Trophoblast cell (in vitro differentiated cells and primary cell): ENCODE data around the gene UHRF1.

Experiments
- DNase-seq, 2 donors: peaks; one replicate each; pipeline ENCODE4 v3.0.0-alpha.2; 2016
- H2AFZ ChIP-seq: 2 replicates; pipeline ENCODE4 v1.6.1; 2013; ENCODE audit warnings: low read length, moderate library complexity, mild to moderate bottlenecking; ENCODE audit not compliant: insufficient read depth, poor library complexity
- H2AK5ac ChIP-seq: 2 replicates; pipeline ENCODE4 v1.6.1; 2013; ENCODE audit warnings: mild to moderate bottlenecking, low read length
- H2BK120ac ChIP-seq: 2 replicates; pipeline ENCODE4 v1.6.1; 2013; ENCODE audit warnings: low read length, mild to moderate bottlenecking, moderate library complexity; ENCODE audit not compliant: insufficient read depth, poor library complexity
- H2BK12ac ChIP-seq: 2 replicates; pipeline ENCODE4 v1.6.1; 2013; ENCODE audit warnings: mild to moderate bottlenecking, low read length, moderate library complexity
- H2BK5ac ChIP-seq: 2 replicates; pipeline ENCODE4 v1.6.1; 2013; ENCODE audit warnings: low read length, low read depth, moderate library complexity, mild to moderate bottlenecking; ENCODE audit not compliant: poor library complexity
- H3K14ac ChIP-seq: 2 replicates; pipeline ENCODE4 v1.6.1; 2013; ENCODE audit warnings: mild to moderate bottlenecking, low read length
- H3K18ac ChIP-seq: 2 replicates; pipeline ENCODE4 v1.6.1; 2013; ENCODE audit warnings: mild to moderate bottlenecking, low read length
- H3K23ac ChIP-seq: 2 replicates; pipeline ENCODE4 v1.6.1; 2013; ENCODE audit warnings: low read length
- H3K27ac ChIP-seq: 2 replicates; pipeline ENCODE4 v1.5.1; 2013; ENCODE audit warnings: low read depth, mild to moderate bottlenecking, inconsistent platforms, low read length, moderate library complexity
- H3K27me3 ChIP-seq: 2 replicates; pipeline ENCODE4 v1.6.1; 2013; ENCODE audit warnings: inconsistent platforms, mild to moderate bottlenecking, low read length, moderate library complexity; ENCODE audit not compliant: insufficient read depth
- H3K36me3 ChIP-seq, 2 experiments: 1 replicate in 1 of 2; 2 replicates in 1 of 2; pipeline ENCODE4 v1.6.1; 2013; ENCODE audit warnings: low read length in 2 of 2, mild to moderate bottlenecking in 2 of 2, moderate library complexity in 1 of 2; ENCODE audit not compliant: insufficient read depth in 2 of 2, control insufficient read depth in 1 of 2
- H3K4ac ChIP-seq: 2 replicates; pipeline ENCODE4 v1.6.1; 2013; ENCODE audit warnings: low read depth, mild to moderate bottlenecking, low read length, moderate library complexity
- H3K4me1 ChIP-seq, 2 experiments: 1 replicate in 1 of 2; 2 replicates in 1 of 2; pipeline ENCODE4 v1.6.1; 2013; ENCODE audit warnings: low read length in 2 of 2, mild to moderate bottlenecking in 2 of 2, moderate library complexity in 1 of 2; ENCODE audit not compliant: insufficient read depth in 2 of 2, control insufficient read depth in 1 of 2
- H3K4me2 ChIP-seq: 2 replicates; pipeline ENCODE4 v1.6.1; 2013; ENCODE audit warnings: inconsistent platforms, mild to moderate bottlenecking, low read length, moderate library complexity
- H3K4me3 ChIP-seq: 2 replicates; pipeline ENCODE4 v1.5.1; 2013; ENCODE audit warnings: mild to moderate bottlenecking, low read depth, low read length, inconsistent platforms
- H3K79me1 ChIP-seq: one replicate; pipeline ENCODE4 v1.6.1; 2013; ENCODE audit warnings: low read length
- H3K79me2 ChIP-seq: 2 replicates; pipeline ENCODE4 v1.6.1; 2013; ENCODE audit warnings: low read length, mild to moderate bottlenecking; ENCODE audit not compliant: control insufficient read depth, insufficient read depth, poor library complexity
- H3K9ac ChIP-seq: 2 replicates; pipeline ENCODE4 v1.6.1; 2013; ENCODE audit warnings: mild to moderate bottlenecking, low read length
- H3K9me3 ChIP-seq: 2 replicates; pipeline ENCODE4 v1.6.1; 2013; ENCODE audit warnings: low read depth, mild to moderate bottlenecking, control low read depth, inconsistent platforms, low read length; ENCODE audit not compliant: insufficient read depth
- H4K12ac ChIP-seq: 2 replicates; pipeline ENCODE4 v1.6.1; 2013; ENCODE audit warnings: low read depth, mild to moderate bottlenecking, low read length, moderate library complexity
- H4K8ac ChIP-seq: 2 replicates; pipeline ENCODE4 v1.6.1; 2013; ENCODE audit warnings: low read depth, mild to moderate bottlenecking, low read length, moderate library complexity
- H4K91ac ChIP-seq: one replicate; pipeline ENCODE4 v1.6.1; 2013; ENCODE audit warnings: low read depth, mild to moderate bottlenecking, low read length, moderate library complexity
- WGBS: extraction: QIAGEN DNeasy Blood & Tissue Kit; methylation state at CpG from one replicate; pipeline ENCODE4 v1.1.7; 2013; ENCODE audit warnings: missing lambda C conversion rate; ENCODE audit not compliant: insufficient read length, insufficient coverage; ENCODE audit errors: extremely low coverage; 5-methylcytosine and 5-hydroxymethylcytosine counted together

UHRF1 gene

GRCh38 chr19:4985551-4985991, 76.3 kb downstream of the UHRF1 start:
- no peaks in the 10 kb centered on the region for H3K27me3 ChIP-seq
- H3K4me3 ChIP-seq = no peak overlapping the region
- peak overlapping the region; percentile 31 for H3K4ac ChIP-seq
- no peak for DNase-seq
- H2AFZ ChIP-seq = no peak overlapping the region
- no CpG with 5 or more reads among the region's 22 CpGs for WGBS
- H3K9me3 ChIP-seq = no peaks in the 10 kb centered on the region
- peaks cover 46% of the 10 kb centered on the region for H3K79me2 ChIP-seq
- H3K23ac ChIP-seq = no peak overlapping the region
- H2AK5ac ChIP-seq = peak overlapping the region; percentile 46
- H3K27ac ChIP-seq = peak overlapping the region; percentile 89
- peak overlapping the region; percentile 27 for H4K8ac ChIP-seq
- H2BK5ac ChIP-seq = peak overlapping the region; percentile 2
- H3K14ac ChIP-seq = peak overlapping the region; percentile 28
- no peak overlapping the region for H4K12ac ChIP-seq
- H3K4me1 ChIP-seq = peaks cover 43 to 62% of the 10 kb centered on the region in 2 experiments
- no peak overlapping the region for H3K4me2 ChIP-seq
- peak overlapping the region; percentile 34 for H2BK12ac ChIP-seq
- peaks cover 8 to 10% of the 10 kb centered on the region in 2 experiments for H3K36me3 ChIP-seq
- H3K9ac ChIP-seq = no peak overlapping the region
- peak overlapping the region; percentile 24 for H3K18ac ChIP-seq
- peak overlapping the region; percentile 5 for H2BK120ac ChIP-seq
- peak overlapping the region; percentile 93 for H4K91ac ChIP-seq
- peaks cover 46% of the 10 kb centered on the region for H3K79me1 ChIP-seq

DNA sequence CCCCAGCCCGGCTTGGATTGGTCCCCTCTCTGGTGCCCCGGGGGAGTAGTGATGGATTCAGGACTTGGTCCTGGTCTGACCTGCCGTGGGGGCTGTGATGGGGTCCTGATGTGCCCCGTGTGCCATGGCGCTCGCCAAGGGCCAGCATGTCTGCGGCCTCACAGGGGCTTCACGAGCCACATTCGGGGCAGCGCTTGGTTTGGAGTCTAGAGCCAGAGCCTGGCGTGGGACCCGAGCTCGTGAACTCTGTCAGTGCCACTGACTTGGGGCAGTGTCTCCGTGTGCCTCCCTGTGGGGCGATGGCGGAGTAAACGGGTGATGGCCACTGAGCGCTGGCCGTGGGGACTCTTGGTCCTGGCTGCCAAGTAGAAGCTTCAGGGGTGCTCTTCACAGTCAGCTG, 76.8 kb downstream of the UHRF1 start:
- DNase-seq = no peak
- H2BK5ac ChIP-seq = peak overlapping the region; percentile 75
- H2AFZ ChIP-seq = no peak overlapping the region
- peak overlapping the region; percentile 24 for H2BK12ac ChIP-seq
- H3K27ac ChIP-seq = peak overlapping the region; percentile 89
- peak overlapping the region; percentile 21 for H4K12ac ChIP-seq
- no peak overlapping the region for H3K4me3 ChIP-seq
- H4K91ac ChIP-seq = peak overlapping the region; percentile 93
- peaks cover 8 to 10% of the 10 kb centered on the region in 2 experiments for H3K36me3 ChIP-seq
- H3K18ac ChIP-seq = peak overlapping the region; percentile 68
- no peaks in the 10 kb centered on the region for H3K27me3 ChIP-seq
- peak overlapping the region; percentile 68 for H3K14ac ChIP-seq
- no peaks in the 10 kb centered on the region for H3K9me3 ChIP-seq
- no CpG with 5 or more reads among the region's 19 CpGs for WGBS
- H3K23ac ChIP-seq = no peak overlapping the region
- H2BK120ac ChIP-seq = peak overlapping the region; percentile 54
- peaks cover 43% of the 10 kb centered on the region for H3K79me1 ChIP-seq
- no peak overlapping the region for H3K9ac ChIP-seq
- no peak overlapping the region for H3K4me2 ChIP-seq
- peak overlapping the region; percentile 15 for H4K8ac ChIP-seq
- H3K4ac ChIP-seq = peak overlapping the region; percentile 31
- peaks cover 43% of the 10 kb centered on the region for H3K79me2 ChIP-seq
- peaks cover 42 to 57% of the 10 kb centered on the region in 2 experiments for H3K4me1 ChIP-seq
- peak overlapping the region; percentile 81 for H2AK5ac ChIP-seq

DNA sequence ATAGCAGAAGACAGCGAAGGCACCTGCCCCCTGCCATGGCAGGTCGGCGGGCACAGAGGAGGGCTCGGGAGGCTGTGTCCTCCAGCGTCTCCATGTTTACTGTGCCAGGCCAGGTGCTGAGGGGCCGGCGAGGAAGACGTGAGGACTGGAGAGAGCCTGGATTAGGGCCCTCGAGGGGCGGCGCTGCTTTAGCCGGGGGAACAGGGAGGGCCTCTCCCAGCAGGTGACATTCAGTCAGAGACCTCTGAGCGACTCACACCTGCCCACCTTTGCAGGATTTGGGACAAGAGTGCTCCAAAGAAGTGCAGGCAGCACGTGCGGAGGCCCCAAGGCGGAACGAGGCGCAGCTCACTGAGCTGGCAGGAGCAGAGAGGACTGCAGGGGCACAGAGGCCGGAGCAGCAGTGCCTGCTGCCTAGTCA, 77.2 kb downstream of the UHRF1 start:
- no CpG with 5 or more reads among the region's 19 CpGs for WGBS
- H4K8ac ChIP-seq = peak overlapping the region; percentile 31

GRCh38 chr19:4987256-4987655, 78.0 kb downstream of the UHRF1 start:
- peak overlapping the region; percentile 77 for H2BK5ac ChIP-seq
- no peak overlapping the region for H2BK12ac ChIP-seq
- peak overlapping the region; percentile 46 for H3K4me2 ChIP-seq
- peaks cover 5 to 8% of the 10 kb centered on the region in 2 experiments for H3K36me3 ChIP-seq
- no peak overlapping the region for H3K14ac ChIP-seq
- no peak overlapping the region for H3K9ac ChIP-seq
- H4K12ac ChIP-seq = no peak overlapping the region
- no peak for DNase-seq
- H4K8ac ChIP-seq = no peak overlapping the region
- no peak overlapping the region for H2AK5ac ChIP-seq
- peaks cover 49% of the 10 kb centered on the region for H3K79me1 ChIP-seq
- H2AFZ ChIP-seq = no peak overlapping the region
- H2BK120ac ChIP-seq = no peak overlapping the region
- H4K91ac ChIP-seq = peak overlapping the region; percentile 87
- no peak overlapping the region for H3K18ac ChIP-seq
- H3K79me2 ChIP-seq = peaks cover 36% of the 10 kb centered on the region
- peak overlapping the region; percentile 95 for H3K27ac ChIP-seq
- H3K4me1 ChIP-seq = peaks cover 41 to 63% of the 10 kb centered on the region in 2 experiments
- no peak overlapping the region for H3K4ac ChIP-seq
- no peaks in the 10 kb centered on the region for H3K9me3 ChIP-seq
- no CpG with 5 or more reads among the region's 11 CpGs for WGBS
- H3K27me3 ChIP-seq = no peaks in the 10 kb centered on the region
- H3K23ac ChIP-seq = no peak overlapping the region
- no peak overlapping the region for H3K4me3 ChIP-seq

More for the DNA sequence above, 77.2 kb downstream of the UHRF1 start:
- Histone ChIP-seq H3K27me3 (no peaks in the 10 kb centered on the region), H2AK5ac (peak overlapping the region; percentile 81), H4K91ac (peak overlapping the region; percentile 93), H3K18ac (peak overlapping the region; percentile 68), H3K14ac (peak overlapping the region; percentile 68), H3K9ac (peak overlapping the region; percentile 6), H3K36me3 (peaks cover 8 to 10% of the 10 kb centered on the region in 2 experiments), H3K4me1 (peaks cover 41 to 59% of the 10 kb centered on the region in 2 experiments), H3K79me1 (peaks cover 45% of the 10 kb centered on the region), H2BK12ac (peak overlapping the region; percentile 24), H3K4me3 (no peak overlapping the region), H3K23ac (no peak overlapping the region), H3K4me2 (no peak overlapping the region), H4K12ac (peak overlapping the region; percentile 21), H3K79me2 (peaks cover 39% of the 10 kb centered on the region), H3K9me3 (no peaks in the 10 kb centered on the region), H2BK120ac (peak overlapping the region; percentile 54), H2BK5ac (peak overlapping the region; percentile 75), H3K4ac (peak overlapping the region; percentile 31), H3K27ac (peak overlapping the region; percentile 89), H2AFZ (no peak overlapping the region)
- no peak for DNase-seq
